NCI-H2171 treated with DMSO at 0.1 percent for 48 hours (cell line): Measurements from ENCODE around the gene PTPRE.

Source experiments
- DNase-seq: peaks from one replicate; lab custom pipeline; 2025; lab: John Stamatoyannopoulos, UW

PTPRE gene

DNA sequence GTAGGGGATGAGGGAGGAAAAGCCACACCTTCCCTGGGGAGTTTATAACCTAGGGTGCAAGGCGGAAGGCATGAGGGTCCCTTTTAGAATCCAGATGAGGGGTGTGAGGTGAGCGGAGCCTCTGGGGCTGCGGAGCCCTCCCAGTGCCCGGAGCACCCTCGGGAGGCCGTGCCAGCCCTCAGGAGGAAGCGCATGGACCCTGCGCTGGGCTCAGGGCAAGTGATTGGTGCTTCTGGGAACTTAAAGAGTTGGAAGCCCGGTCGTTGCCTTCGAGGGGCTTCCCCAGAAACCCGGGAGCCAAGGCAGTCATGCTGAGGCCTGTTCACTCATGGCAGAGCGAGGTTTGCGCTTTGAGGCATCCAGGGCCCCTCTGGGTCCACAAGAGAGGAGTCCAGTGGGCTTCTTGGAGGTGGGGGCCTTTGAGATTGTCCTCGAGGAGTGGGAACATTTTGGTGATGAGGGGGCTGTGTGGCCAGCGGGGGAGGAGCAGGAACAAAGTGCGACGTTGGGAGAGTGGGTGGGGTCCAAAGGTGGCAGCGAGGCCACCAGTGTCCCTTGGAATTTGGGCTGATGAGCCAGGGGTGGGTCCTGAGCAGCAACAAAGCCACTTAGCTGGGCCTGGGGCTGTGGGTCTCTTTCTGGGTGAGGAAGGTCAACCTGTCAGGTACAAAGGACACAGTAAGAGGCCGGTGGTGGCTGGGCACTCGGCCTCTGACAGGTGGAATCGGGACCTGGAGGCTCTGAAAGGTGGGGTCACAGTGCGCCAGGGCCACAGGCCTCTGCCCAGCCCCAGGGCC is 139.5 kb downstream of the PTPRE start:
- DNase-seq, result no peak

DNA sequence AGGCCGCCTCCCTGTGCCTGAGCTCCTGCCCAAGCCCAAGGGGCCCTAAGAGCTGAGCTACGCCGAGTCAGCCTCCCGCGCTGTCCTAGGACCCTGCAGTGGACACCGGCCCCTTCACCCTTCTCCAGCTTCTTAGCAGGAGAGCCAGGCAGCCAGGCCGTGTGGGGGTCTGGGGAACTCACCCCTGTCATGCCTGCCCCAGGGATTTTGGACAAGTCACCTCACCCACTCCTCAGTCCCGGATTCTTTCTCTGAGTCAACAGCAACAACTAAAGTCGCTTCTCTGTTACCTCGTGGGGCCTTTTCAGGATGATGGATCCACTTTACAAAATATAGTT is 140.0 kb downstream of the PTPRE start:
- DNase-seq, result no peak

DNA sequence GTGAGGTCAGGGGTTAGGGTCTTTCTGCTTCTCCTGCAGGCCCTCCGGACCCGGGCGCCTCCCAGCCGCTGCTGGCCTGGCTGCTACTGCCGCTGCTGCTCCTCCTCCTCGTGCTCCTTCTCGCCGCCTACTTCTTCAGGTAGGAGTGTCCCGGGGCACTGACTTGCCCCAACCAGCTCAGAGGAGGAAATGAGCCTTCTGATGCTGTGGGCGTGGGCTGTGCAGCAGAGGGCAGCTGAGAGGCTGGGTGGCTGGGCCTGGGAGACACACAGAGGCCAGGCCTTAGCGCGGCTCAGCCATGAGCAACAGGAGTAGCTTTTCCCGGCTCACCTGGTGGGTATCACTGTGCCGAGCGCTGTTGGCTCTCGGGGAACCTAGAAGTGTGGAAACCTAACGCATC is 140.4 kb downstream of the PTPRE start:
- DNase-seq, result no peak

DNA sequence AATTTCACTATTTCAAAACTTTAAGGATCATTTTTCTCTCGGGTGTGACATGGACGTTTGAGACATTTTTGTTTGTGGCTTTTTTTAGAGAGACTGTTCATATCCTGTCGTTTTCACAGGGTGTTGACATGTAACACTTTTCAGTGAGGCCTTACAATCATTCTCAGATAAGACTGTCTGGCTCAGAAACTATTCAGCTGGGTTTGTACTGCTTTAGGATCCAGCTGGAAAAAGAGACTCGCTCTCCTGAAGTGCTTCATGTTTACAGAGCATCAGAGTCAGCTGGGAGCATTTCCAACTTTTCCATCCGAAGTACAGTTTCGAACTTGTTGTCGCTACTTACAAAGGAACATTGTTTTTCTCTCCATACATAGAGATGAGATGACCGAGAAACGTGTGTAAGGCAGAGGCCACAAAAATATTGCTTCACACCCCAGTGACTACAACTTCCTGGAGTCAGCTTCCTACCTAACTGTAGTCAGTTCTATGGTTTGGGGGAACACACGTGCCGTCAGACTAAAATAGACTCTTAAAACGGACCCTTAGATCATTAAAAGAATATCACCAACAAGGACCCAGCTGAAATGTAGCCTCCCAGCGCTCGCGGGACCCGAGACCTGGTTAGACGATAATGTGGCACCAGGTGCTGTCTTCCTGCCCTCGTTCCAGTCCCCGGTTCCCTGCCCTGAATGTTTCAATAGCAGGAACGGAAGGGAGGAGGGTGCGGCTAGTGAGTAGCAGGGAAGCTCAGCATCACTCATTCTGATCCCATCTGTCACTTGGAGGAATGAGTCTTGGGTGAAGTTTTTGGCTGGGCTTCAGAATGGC is 141.3 kb downstream of the PTPRE start:
- peak; percentile 78 for DNase-seq

DNA sequence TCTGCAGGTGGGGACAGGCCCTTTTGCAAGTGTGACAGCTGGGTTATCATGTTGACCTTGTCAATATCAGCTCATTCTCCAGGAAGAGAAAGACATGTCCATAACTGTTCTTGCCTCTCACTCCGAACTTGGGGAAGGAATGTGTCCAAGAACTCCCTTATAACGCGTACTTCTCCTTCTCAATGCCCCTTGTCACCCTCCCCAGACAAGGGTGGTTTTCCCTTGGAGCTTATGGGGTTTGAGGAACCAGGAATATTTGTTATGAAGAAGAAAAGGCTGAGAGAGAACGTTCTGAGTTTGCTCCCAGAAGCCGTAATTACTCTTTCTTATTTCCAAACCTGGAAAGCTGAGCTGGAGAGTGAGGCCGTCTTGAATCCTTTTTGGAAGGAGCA is 141.9 kb downstream of the PTPRE start:
- DNase-seq, result no peak

DNA sequence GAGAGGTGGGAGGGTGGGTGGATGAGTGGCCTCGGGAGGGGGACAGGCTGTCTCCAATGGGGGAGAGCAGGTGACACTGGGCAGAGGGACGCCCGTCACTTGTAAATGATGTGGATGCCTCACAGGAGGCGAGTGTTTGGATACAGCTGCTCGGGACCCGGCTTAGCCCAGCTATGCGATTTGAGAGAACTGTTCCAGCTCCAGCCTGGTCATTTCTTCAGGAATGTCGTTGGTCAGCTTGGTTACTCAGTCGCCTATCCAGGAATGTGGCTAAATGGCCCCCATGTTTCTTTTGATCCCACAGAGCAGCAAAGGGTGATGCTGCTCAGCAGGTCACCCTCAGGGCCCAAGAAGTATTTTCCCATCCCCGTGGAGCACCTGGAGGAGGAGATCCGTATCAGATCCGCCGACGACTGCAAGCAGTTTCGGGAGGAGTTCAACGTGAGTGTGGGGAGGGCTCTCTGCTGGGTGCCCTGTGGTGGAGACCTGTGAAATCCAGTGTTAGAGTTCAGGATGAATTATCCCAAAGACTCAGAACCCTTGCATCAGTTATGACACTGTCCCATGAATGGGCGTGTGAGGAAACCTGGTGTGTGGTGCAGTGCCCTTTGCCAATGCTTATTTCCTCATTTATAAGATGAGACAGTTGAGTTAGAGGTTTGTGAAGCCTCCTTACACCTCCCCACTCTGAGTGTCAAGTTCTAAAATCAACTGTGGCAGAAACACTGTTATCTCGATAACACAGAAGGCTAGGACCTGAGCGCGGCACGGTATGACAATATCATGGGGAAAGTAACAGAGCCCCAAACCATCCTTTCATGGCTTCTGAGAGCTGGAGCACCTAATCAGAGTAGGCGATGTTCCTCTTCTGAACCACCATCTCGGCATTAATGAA is 142.6 kb downstream of the PTPRE start:
- DNase-seq, result no peak

DNA sequence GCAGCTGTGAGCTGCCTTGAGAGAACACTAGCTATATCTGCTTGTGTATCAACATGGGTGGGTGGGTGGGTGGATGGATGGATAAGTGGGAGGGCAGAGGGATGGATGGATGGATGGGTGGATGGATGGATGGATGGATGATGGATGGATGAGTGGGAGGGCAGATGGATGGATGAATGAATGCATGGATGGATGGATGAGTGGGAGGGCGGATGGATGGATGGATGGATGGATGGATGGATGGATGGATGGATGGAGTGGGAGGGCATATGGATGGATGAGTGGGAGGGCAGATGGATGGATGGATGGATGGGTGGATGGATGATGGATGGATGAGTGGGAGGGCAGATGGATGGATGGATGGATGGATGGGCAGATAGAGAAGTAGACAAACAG is 143.2 kb downstream of the PTPRE start:
- DNase-seq, result no peak

DNA sequence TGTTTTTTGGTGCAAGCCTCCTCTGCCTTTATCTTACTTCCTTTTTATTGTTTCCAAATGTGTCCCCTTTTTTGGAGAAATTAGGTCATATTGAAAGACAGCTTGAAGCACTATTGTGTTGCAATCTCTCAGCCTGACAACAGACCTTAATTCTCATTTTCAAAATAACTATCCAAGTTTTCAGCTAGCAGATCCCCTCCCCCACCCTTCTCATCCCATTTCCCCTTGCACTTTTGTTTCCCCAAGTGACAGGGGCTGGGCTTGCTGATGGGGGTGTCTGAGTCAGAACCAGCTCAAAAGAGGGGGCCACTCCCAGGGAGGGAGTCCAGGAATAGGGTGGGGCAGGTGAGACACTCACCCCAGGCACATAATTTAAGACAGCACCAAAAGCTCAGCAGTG is 144.0 kb downstream of the PTPRE start:
- DNase-seq, result no peak

DNA sequence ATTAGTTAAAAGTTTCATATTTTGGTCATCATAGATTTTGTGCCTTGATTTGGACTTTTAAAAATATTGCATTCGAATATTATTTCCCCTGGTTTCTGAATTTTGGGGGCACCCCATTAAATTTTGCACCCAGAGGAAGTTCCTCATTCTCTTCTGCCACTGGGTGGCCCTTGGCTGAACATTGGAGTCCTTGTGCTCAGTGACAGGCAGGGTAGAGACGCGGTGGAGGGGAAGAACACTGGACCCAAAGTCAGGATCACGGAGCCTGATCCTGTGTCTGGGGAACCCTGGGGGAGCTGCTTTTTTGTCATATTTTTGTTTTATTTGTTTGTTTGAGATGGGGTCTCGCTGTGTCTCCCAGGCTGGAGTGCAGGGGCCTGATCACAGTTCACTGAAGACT is 144.6 kb downstream of the PTPRE start:
- DNase-seq, result no peak

DNA sequence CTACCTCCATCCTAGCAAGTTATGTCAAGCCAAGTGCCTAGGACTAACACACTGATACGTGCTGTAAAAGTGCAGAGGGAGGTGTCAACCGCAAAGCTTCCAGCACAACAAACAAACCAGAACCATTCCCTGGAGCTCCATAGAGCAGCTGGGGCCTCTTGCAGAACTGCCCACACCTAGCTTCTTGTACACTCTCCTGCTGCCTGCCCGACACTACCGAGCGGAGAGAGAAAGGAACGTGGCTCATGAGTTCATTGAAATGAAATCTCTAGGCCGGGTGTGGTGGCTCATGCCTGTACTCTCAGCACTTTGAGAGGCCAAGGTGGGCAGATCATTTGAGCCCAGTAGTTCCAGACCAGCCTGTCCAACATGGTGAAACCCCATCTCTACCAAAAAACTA is 145.8 kb downstream of the PTPRE start:
- DNase-seq, result no peak

DNA sequence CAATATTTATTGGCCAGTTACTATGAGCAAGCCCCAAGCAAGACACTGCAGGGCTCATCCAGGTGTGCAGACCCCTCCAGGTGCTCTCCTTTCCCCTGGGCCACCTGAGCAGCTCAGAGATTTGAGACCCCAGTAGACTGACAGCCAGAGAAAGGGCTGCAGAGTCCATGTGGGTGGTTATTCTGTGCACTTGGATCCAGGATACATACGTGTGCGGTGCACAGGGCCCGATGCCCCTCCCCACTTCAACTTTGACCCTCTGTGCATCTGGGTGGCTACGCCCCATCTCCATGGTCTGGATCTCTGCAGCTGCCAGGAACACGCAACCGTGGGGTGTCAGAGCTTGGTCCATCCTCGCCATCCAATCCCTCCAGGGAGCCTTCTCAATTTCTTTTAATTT is 146.5 kb downstream of the PTPRE start:
- DNase-seq, result no peak

DNA sequence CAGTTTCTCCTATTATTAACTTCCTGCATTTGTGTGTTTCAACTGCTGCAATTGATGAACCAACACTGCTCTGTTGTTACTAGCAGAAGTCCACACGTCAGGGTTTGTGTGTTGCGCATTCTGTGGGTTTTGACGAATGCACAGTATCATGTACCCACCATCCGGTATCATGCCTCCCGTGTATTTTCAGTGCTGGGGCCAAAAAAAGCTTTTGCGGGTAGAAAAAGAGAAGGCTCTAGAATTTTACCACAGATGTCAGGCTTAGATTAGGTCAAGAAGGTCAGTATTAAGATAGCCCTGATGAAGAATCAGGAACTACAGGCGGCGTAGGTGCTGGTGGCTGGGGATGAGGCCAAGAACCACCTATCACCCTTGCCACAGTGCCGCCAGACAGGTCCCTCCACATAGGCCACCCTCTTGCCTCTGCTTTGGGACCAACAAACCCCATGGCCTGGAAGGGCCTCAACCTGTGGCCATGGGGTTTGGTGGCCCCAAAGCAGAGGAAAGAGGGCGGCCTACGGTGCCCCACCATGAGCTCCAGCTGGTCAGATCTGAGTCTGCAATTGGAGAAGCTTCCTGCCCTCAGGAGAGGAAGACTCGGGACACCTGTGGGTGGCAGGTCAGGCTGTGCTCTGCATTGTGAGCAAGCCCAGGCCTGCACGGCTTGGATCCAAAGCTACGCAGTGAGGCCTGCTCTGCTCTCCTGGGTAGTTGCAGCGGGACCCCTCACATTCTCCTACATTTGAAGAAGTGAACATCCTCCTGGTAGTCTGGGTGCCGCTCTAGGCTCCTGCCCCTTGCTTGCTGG is 147.5 kb downstream of the PTPRE start:
- no peak for DNase-seq

DNA sequence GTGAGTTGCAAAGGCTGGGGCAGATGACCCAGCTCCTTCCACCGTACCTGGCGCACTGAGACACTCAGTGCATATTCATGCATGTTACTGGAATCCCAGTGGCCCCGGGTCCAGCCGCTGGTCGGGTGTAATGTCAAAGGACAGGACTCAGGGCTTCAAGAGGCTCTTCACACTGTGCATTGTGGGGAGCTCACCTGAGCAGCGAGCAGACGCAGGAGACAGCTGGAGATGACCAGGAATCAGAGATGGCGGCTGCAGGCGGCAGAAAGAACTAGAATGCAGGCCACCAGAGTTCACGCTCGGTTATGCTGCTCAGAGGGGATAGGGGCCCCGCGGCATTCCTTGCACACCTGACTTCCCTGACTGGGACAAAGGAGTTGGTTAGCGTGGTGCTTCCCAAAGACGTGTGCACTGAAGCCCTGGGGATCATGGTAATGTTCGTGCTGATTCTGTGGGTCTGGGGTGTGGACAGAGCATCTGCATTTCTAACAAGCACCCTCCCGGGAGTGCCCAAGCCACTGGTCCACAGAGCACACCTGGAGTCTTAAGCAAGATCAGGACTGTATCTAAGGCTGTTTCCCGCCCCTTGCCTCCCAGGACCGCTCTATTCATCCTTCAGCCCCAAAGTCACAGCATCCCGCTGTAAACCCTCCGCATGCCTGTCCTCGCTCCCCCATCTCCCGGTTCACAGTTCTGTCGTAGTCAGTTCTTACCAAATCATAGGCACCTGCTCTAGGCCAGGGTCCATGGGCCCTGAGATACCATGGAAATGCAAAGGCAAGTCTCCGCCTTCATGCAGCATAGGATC is 148.4 kb downstream of the PTPRE start:
- DNase-seq, result no peak

DNA sequence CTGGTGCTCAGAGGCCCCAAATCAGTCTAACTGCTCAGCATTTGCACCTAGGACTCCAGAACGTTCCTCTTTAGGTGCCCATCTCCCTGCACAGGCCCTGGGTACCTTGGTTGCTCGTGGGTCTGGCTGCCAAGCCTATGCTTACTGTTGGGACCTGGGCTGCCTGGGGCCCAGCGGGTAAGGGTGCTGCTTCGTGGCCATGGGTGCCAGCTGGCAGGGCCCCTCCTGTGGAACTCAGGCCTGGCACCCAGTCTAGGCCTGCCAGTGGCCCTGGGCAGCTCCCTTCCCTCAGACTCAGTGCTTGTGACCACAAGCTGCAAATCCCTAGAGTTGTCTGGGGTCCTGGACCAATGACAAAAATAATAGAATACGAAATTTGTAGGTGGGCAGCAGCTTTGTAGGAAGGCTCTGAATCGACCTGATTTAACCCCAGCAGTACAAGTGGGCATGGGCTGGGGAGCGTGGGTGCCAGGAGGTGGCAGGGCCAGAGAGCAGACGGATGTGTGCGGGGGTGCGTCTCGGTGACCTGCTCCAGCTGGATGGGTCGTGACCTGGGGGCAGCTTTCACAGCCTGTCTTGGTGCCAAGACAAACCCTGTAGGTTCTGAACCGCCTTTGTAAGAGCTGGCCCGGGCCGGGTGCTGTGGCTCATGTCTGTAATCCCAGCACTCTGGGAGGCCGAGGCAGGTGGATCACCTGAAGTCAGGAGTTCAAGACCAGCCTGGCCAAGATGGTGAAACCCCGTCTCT is 149.6 kb downstream of the PTPRE start:
- DNase-seq, result no peak

DNA sequence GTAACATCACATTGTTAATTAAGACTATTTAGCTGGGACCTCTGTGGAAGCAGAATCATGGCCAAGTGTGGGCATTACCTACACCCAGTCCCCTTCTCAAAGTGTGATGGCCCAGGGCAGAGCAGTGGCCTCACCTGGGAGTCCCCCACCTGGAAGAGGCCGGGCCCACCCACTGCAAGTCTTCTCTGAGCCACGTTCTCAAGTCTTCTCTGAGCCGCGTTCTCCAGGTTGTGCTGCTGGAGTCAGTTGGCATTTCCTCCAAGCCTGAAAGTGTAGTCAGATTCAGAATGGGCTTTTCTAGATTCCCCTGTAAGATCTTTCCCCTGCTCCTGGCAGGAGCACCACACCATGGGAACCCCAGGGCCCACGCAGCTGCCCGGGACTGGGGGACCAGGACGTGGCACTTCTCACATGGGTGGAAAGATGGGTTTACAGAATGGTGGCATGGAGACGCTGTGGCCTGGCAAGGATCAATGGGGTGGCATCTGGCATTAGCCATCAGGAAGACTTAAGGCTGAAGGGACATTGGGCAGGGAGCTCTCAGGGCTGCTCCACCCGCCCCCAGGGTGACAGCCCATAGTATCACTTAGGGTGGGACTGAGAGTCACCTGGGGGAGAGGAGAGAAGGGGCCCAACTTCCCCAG is 151.3 kb downstream of the PTPRE start:
- DNase-seq, result no peak

DNA sequence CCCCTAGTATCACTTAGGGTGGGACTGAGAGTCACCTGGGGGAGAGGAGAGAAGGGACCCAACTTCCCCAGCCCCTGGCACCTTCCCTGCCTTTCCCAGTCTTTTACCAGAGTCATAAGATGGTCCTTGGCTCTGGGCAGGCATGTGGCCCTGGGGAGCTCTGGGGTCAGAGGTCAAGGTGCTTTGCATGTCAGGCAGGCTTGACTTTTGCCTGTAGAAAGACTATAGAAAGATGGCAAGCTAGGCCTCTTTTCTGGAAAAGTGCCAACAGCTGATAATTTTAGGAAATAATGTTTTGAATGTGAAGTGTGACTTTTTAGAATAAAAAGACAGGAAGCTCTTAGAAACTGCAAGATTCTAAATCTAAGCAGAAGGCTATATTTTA is 151.8 kb downstream of the PTPRE start:
- DNase-seq, result no peak

DNA sequence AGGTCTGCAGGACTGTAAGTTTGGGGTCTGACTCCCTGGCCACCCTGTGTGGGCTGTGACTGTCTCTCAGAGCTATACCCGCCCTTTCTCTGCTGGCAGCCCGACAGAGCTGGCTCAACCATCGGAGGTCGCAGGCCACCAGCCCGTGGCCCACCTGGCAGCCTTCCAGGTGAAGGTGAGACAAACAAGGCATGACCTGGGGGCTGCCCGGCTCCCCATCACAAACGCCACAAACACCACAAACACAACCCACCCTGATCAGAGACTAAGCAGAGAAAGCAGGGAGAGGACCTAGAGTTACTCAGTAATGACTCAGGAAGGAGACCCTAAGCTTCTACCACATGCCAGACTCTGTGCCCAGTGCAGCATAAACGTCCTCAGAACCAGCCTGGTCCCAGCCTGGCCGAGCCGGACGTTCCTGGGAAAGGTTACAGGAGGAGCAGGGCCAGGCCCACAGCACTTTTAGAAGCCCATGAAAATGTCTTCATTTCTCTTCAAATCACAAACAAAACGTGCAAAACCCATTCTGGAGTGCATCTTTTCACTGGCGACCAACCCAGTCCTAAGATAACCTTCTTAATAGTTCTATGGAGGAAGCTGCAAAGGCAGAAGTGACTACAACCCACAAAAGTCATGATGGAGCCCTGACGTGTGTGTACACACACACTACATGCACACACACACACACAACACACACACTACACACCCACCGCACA is 152.5 kb downstream of the PTPRE start:
- DNase-seq, result no peak

DNA sequence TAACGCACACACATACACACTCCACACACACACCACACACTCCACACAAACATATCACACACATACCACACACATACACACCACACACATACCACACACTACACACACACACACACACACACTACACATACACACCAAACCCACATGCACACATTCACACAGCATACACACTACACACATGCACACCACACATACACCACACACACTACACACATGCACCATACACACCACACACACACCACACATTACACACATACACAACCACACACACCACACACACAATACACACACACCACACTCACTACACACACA is 153.0 kb downstream of the PTPRE start:
- DNase-seq, result no peak
